Ishikawa (cell line): ENCODE results near the gene AGMO.

Experiments
- CREB1 ChIP-seq: IDR thresholded peaks from 2 replicates; pipeline ENCODE4 v1.6.1; 2012; ENCODE audit warnings: low read depth
- EP300 ChIP-seq: IDR thresholded peaks from 2 replicates; pipeline ENCODE4 v1.6.1; 2012; ENCODE audit warnings: borderline replicate concordance
- MAX ChIP-seq: IDR thresholded peaks from 2 replicates; pipeline ENCODE4 v1.6.1; 2012
- NFIC ChIP-seq: IDR thresholded peaks from 2 replicates; pipeline ENCODE4 v1.6.1; 2012
- RAD21 ChIP-seq: IDR thresholded peaks from 2 replicates; pipeline ENCODE4 v1.6.1; 2012; ENCODE audit warnings: low read depth
- TF ChIP-seq, protein P1 (sequence below): IDR thresholded peaks from 2 replicates; pipeline ENCODE4 v1.6.1; 2012; ENCODE audit warnings: low read depth, mild to moderate bottlenecking

- TF ChIP-seq EP300 (no peak), CREB1 (no peak), MAX (no peak), NFIC (no peak), RAD21 (no peak)
- TF ChIP-seq, protein P1, sequence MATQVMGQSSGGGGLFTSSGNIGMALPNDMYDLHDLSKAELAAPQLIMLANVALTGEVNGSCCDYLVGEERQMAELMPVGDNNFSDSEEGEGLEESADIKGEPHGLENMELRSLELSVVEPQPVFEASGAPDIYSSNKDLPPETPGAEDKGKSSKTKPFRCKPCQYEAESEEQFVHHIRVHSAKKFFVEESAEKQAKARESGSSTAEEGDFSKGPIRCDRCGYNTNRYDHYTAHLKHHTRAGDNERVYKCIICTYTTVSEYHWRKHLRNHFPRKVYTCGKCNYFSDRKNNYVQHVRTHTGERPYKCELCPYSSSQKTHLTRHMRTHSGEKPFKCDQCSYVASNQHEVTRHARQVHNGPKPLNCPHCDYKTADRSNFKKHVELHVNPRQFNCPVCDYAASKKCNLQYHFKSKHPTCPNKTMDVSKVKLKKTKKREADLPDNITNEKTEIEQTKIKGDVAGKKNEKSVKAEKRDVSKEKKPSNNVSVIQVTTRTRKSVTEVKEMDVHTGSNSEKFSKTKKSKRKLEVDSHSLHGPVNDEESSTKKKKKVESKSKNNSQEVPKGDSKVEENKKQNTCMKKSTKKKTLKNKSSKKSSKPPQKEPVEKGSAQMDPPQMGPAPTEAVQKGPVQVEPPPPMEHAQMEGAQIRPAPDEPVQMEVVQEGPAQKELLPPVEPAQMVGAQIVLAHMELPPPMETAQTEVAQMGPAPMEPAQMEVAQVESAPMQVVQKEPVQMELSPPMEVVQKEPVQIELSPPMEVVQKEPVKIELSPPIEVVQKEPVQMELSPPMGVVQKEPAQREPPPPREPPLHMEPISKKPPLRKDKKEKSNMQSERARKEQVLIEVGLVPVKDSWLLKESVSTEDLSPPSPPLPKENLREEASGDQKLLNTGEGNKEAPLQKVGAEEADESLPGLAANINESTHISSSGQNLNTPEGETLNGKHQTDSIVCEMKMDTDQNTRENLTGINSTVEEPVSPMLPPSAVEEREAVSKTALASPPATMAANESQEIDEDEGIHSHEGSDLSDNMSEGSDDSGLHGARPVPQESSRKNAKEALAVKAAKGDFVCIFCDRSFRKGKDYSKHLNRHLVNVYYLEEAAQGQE, result no peak
Measured at GRCh38 chr7:15418264-15418663, 143.6 kb downstream of the AGMO start.
